AG10803 (cell line): ENCODE data around the gene MICALL2.
"Not testable (repeated sequence)": the region's sequence is repeated elsewhere in the genome, so short reads cannot be mapped to it uniquely, and the experiment has no call there.

Source experiments
- DNase-seq: peaks from one replicate; pipeline ENCODE4 v3.0.0; 2010; ENCODE audit warnings: low read depth
- H3K4me3 ChIP-seq: 2 replicates; pipeline ENCODE4 v1.5.1; 2011; ENCODE audit warnings: mild to moderate bottlenecking, low read length, control low read depth
- TF ChIP-seq, protein P1 (sequence below): conservative IDR thresholded peaks from 2 replicates; pipeline ENCODE4 v1.5.1; 2011; ENCODE audit warnings: mild to moderate bottlenecking, low read length, control low read depth, inconsistent platforms

MICALL2 gene

DNA sequence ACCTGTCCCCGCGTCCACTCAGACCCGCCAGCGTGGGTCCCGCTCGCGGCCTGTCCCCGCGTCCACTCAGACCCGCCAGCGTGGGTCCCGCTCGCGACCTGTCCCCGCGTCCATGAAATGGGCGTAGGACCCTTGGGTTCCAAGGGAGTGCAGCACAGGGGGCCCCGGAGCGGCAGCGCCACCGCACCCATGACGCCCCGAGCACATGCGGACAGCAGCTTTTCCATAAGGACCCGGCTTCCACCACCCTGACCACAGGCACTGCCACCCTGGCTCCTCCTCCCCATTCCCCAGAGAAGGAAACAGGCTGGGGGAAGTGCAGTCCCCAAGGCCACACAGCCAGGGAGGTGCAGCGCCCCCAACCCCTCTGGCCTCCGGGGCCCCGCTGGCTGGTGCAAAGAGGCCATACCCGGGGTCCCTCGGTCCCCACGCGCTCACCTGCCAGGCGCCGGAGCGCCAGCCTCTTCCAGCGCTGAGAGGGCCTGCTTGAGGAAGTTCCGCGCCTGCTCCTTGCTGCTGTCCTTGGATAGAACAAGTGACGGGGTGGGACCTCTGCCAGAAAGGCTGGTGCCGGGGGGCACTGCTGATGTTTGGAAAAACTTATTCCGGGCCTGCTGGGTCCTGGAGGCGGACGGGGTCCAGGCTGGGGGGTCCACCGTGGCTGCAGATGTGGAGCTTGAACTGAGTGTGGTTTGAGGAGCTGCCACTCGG lies 14.9 kb downstream of the MICALL2 start:
- no peak for DNase-seq
- TF ChIP-seq, protein P1, sequence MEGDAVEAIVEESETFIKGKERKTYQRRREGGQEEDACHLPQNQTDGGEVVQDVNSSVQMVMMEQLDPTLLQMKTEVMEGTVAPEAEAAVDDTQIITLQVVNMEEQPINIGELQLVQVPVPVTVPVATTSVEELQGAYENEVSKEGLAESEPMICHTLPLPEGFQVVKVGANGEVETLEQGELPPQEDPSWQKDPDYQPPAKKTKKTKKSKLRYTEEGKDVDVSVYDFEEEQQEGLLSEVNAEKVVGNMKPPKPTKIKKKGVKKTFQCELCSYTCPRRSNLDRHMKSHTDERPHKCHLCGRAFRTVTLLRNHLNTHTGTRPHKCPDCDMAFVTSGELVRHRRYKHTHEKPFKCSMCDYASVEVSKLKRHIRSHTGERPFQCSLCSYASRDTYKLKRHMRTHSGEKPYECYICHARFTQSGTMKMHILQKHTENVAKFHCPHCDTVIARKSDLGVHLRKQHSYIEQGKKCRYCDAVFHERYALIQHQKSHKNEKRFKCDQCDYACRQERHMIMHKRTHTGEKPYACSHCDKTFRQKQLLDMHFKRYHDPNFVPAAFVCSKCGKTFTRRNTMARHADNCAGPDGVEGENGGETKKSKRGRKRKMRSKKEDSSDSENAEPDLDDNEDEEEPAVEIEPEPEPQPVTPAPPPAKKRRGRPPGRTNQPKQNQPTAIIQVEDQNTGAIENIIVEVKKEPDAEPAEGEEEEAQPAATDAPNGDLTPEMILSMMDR, result no peak
- no peak overlapping the region for H3K4me3 ChIP-seq

DNA sequence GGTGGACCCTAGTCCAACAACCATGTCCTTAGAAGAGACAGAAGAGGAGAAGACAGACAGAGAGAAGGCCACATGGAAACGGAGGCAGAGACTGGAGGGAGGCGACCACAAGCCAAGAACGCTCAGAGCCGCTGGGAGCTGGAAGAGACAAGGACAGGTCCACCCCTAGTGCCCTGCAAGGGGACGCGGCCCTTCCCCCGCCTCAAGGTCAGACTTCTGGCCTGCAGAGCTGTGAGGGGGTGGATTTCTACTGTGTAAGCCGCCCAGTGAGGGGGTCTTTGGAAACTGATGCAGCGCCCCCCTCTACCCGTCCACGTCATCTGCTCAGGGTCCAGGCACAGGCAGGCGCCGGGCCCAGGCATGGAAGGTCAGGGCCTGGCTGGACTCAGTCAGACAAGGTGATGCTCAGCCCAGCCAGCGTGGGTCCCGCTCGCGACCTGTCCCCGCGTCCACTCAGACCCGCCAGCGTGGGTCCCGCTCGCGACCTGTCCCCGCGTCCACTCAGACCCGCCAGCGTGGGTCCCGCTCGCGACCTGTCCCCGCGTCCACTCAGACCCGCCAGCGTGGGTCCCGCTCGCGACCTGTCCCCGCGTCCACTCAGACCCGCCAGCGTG lies 15.6 kb downstream of the MICALL2 start:
- DNase-seq, result not testable (repeated sequence)

DNA sequence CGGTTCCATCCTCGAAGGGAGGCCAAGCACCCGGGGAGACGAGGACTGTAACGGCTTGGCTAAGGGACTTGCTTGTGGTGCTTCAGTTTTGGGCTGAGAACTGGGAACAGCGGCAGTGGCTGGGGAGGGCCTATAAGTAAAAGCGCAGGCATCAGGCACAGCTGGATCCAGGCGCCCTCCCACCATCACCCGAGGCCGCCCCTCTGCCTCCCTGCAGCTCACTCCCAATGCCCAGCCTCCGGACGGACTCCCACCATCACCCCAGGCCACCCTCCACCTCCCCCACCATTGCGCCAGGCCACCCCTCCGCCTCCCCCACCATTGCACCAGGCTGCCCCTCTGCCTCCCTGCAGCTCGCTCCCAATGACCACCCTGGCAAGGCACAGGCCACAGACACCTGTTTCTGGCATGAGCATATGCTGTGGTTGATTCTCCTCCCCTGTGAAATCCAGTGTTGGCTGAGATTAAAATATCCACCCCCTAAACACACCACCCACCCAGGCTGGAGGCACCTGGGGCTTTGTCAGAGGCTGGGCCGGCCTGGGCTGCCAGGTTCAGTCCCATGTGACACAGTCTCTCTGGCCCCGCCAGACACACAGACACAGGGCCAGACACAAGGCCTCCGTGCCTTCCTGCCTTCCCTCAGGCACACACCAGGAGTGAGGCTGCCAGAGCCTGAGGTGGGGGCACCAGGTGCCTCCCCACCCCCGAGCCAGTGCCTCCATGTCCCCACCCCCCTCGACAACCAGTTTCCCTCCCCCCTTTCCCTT lies 16.7 kb downstream of the MICALL2 start:
- no peak overlapping the region for H3K4me3 ChIP-seq
- no peak for DNase-seq
- TF ChIP-seq, protein P1, result no peak

More for the DNA sequence above, 15.6 kb downstream of the MICALL2 start:
- not testable (repeated sequence) for H3K4me3 ChIP-seq

DNA sequence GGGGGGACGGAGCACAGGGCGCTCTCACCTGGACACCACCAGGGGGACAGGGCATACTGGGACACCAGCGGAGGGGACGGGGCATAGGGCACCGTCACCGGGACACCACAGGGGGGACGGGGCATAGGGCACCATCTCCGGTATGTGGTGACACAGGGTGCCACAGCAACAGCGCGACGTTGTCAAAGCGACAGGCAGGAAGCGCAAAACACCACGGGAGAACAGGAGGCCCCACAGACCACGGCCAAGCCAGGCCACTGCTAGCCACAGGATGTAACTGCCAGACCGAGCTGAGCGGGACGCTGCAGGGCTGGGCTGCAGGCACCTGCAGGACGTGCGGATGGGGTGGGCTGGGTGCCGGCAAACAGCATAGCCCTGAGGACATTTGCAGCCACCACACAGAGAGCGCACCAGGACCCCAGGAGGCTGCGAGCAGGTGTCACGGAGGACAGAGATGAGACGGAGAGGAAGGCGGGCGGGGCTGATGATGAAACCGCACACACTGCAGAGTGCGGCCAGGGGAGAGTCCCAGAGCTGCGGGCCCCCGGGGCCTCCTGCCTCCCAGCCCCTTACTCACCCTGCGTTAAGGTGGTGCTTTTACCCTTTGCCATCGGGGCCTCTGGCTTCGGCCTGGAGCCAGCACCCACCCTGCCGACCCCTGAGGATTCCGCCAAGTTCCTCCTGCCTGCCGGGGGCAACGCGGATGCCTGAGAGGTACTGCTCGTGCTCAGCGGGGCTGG lies 17.5 kb downstream of the MICALL2 start:
- no peak overlapping the region for H3K4me3 ChIP-seq
- TF ChIP-seq, protein P1, result no peak
- no peak for DNase-seq

DNA sequence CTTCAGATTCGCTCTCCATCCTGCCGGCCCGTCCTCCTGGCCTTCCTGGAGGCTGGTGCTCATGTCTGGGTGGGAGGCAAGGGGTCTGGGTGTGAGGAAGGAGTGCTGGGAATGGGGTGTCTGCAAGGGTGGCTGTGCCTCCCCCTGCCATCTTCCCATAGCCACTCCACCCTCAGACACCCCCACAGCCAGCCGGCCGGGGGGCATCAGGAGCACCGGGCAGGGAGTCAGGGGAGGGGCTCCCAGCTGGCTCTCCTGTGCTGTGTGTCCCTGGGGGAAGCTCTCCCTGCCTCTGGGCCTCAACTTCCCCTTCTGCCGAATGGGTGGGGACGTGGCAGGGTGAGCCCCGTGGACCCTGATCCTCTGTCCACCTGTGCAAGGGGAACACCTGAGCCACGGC lies 18.6 kb downstream of the MICALL2 start:
- TF ChIP-seq, protein P1, result no peak
- H3K4me3 ChIP-seq, result no peak overlapping the region
- no peak for DNase-seq

DNA sequence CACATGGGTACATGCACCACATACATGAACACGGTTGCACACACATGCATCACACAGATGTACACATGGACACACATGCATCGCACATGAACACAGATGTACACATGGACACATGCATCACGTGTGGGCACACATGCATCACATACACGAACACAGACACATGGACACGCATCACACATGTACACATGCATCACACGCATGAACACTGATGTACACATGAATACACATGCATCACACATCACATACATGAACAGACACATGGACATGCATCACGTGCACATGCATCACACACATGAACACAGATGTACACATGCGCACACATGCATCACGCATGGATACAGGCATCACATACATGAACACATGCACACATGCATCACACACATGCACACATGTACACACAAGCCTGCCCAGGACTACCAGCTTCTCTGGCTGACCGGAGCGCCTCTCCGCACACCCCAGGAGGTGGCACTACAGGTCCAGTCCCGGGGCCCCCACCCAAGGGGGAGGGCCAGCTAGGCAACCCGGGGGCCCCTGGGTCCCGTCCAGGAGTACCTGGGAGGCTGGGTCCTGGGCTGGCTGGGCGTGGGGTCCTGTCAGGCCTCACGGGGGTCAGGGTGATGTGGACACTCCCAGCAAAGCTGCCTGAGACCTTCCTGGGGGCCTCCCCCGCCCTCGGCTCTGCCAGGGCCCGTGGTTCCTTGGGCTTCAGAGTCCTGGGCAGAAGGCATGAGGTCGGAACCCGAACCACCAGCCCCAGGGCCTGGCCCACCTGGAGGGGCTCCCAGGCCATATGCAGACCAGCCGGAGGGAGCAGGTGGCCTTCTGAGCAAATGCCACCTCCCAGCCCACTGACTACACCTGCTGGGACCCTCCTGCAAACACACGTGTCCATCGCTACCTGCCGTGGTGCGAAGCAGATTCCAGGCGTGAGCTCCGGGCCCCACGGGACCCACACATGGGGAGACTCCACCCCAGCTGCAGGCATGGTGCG lies 19.6 kb downstream of the MICALL2 start:
- no peak overlapping the region for H3K4me3 ChIP-seq
- TF ChIP-seq, protein P1, result no peak

More for the DNA sequence above, 19.6 kb downstream of the MICALL2 start:
- DNase-seq, result no peak
